GM03348 (cell line): ENCODE measurements around the gene TEX48.

Experiments
- DNase-seq: peaks from one replicate; pipeline ENCODE4 v3.0.0; 2012; ENCODE audit warnings: low spot score

The TEX48 gene

GRCh38 chr9:114666851-114667250 is 15.1 kb downstream of the TEX48 start:
- no peak for DNase-seq

GRCh38 chr9:114666401-114666800 is 15.6 kb downstream of the TEX48 start:
- DNase-seq, result no peak

GRCh38 chr9:114664181-114664580 is 17.8 kb downstream of the TEX48 start:
- DNase-seq, result no peak

- DNase-seq, result peak; percentile 88
Observed at GRCh38 chr9:114662081-114662989, 19.7 kb downstream of the TEX48 start.

- DNase-seq, result no peak
Observed at GRCh38 chr9:114657705-114658104, 24.3 kb downstream of the TEX48 start, which contains the start of gene TEX53. TSS of gene TEX53 (minus strand) at chr9:114657805. CDS start at chr9:114657774, 31 bp downstream.

- DNase-seq, result no peak
Observed at GRCh38 chr9:114656301-114656700, 25.7 kb downstream of the TEX48 start.

- DNase-seq, result peak; percentile 74
Observed at GRCh38 chr9:114655689-114656088, 26.3 kb downstream of the TEX48 start.

GRCh38 chr9:114653556-114654159 is 28.3 kb downstream of the TEX48 start:
- peak; percentile 89 for DNase-seq

- DNase-seq, result peak; percentile 45
Observed at GRCh38 chr9:114652776-114653555, 29.0 kb downstream of the TEX48 start.

GRCh38 chr9:114643896-114644295 is 38.1 kb downstream of the TEX48 start:
- no peak for DNase-seq

- DNase-seq, result no peak
Observed at GRCh38 chr9:114643001-114643400, 39.0 kb downstream of the TEX48 start.

- no peak for DNase-seq
Observed at GRCh38 chr9:114641967-114642366, 40.0 kb downstream of the TEX48 start.

GRCh38 chr9:114638404-114638803 is 43.6 kb downstream of the TEX48 start:
- DNase-seq, result no peak

- DNase-seq, result no peak
Observed at GRCh38 chr9:114634387-114634786, 47.6 kb downstream of the TEX48 start.

- no peak for DNase-seq
Observed at GRCh38 chr9:114633438-114634089, 48.4 kb downstream of the TEX48 start.

GRCh38 chr9:114631166-114631565 is 50.8 kb downstream of the TEX48 start:
- no peak for DNase-seq

- no peak for DNase-seq
Observed at GRCh38 chr9:114629563-114630090, 52.4 kb downstream of the TEX48 start.

- no peak for DNase-seq
Observed at GRCh38 chr9:114627553-114627952, 54.4 kb downstream of the TEX48 start.

GRCh38 chr9:114626415-114627020 is 55.5 kb downstream of the TEX48 start:
- DNase-seq, result no peak

GRCh38 chr9:114624677-114625076 is 57.3 kb downstream of the TEX48 start:
- DNase-seq, result no peak

- peak; percentile 82 for DNase-seq
Observed at GRCh38 chr9:114621975-114622609, 59.9 kb downstream of the TEX48 start.
